ENCODE data around the gene PIK3R5.

- TF ChIP-seq CTCF (IDR thresholded peaks at IDR 0.05): no peak
- TF ChIP-seq POLR2AphosphoS5 (IDR thresholded peaks at IDR 0.05): no peak
These were observed 14.2 kb upstream of the PIK3R5 start for GRCh38 chr17:8979715-8980114.

Measured in stomach (tissue), 4 donors.